B cell (primary cell): ENCODE results near the gene NPW. TPM values are rescaled to one million over a fixed set of nuclear protein-coding genes. Genes with fewer than 3 reads are reported as not detected.

Experiments
- ATAC-seq: fragments of 200-7000 bp; cut with Tn5 transposase; one replicate; pipeline ENCODE4 v1.10.0; 2021; ENCODE audit warnings: low read depth, mild to moderate bottlenecking, moderate number of reproducible peaks, moderate library complexity
- CTCF ChIA-PET: fragments of 350-600 bp; sonication (Branson Sonifier 250); formaldehyde crosslinking; loops from one replicate; lab custom pipeline; 2021; ENCODE audit warnings: antibody characterized with exemption, inconsistent platforms; lab: Charles Lee
- POLR2A ChIA-PET: fragments of 350-600 bp; sonication (Branson Sonifier 250); formaldehyde crosslinking; loops from one replicate; lab custom pipeline; 2021; ENCODE audit warnings: antibody characterized with exemption; lab: Charles Lee
- DNase-seq: peaks from one replicate; pipeline ENCODE4 v3.0.0; 2013
- H2AFZ ChIP-seq: 2 replicates; pipeline ENCODE4 v1.6.1; 2012; ENCODE audit warnings: mild to moderate bottlenecking, low read depth, low read length; ENCODE audit not compliant: insufficient read depth, poor library complexity, severe bottlenecking
- H3K27ac ChIP-seq, 2 donors: 1 replicate in 1 of 2; 2 replicates in 1 of 2; pipeline ENCODE4 v1.5.1; 2012 to 2013; ENCODE audit warnings: low read length in 2 of 2, mild to moderate bottlenecking in 2 of 2, moderate library complexity in 1 of 2
- H3K27me3 ChIP-seq, 4 experiments: fragments of 200-600 bp in 1 of 4; sonication (generic) in 1 of 4; replicated peaks in 1 of 4; 1 replicate in 2 of 4; 2 replicates in 2 of 4; pipeline versions ENCODE4 v1.6.1 to v1.7.0; 2013 to 2016; ENCODE audit warnings: low read length in 3 of 4, mild to moderate bottlenecking in 2 of 4, mixed read lengths in 1 of 4, moderate library complexity in 1 of 4; ENCODE audit not compliant: insufficient read depth in 4 of 4, control insufficient read depth in 3 of 4; ENCODE audit errors: control extremely low read depth in 1 of 4
- H3K36me3 ChIP-seq, 2 experiments: replicated peaks in 1 of 2; 1 replicate in 1 of 2; 2 replicates in 1 of 2; pipeline versions ENCODE4 v1.6.1 to v1.7.1; 2013; ENCODE audit warnings: low read length in 1 of 2; ENCODE audit not compliant: insufficient read depth in 2 of 2, control insufficient read depth in 1 of 2; ENCODE audit errors: control extremely low read depth in 1 of 2, extremely low read depth in 1 of 2
- H3K4me1 ChIP-seq, 2 donors: fragments of 200-600 bp in 1 of 2; sonication (generic) in 1 of 2; 1 replicate in 1 of 2; 2 replicates in 1 of 2; pipeline versions ENCODE4 v1.5.1 to v1.6.1; 2013 to 2017; ENCODE audit warnings: low read length in 2 of 2; ENCODE audit not compliant: control insufficient read depth in 2 of 2, insufficient read depth in 2 of 2
- H3K4me2 ChIP-seq: replicated peaks from 2 replicates; pipeline ENCODE3; 2012; ENCODE audit warnings: mild to moderate bottlenecking, low read depth, low read length; ENCODE audit not compliant: poor library complexity, severe bottlenecking
- H3K4me3 ChIP-seq, 5 experiments: fragments of 200-600 bp in 1 of 5; sonication (generic) in 1 of 5; 1 replicate in 3 of 5; 2 replicates in 2 of 5; pipeline versions ENCODE4 v1.5.1 to v1.7.0; 2011 to 2016; ENCODE audit warnings: low read length in 4 of 5, mild to moderate bottlenecking in 4 of 5, low read depth in 2 of 5, control low read depth in 1 of 5, moderate library complexity in 1 of 5; ENCODE audit not compliant: insufficient read depth in 1 of 5; ENCODE audit errors: control extremely low read depth in 1 of 5, extremely low read depth in 1 of 5
- H3K79me2 ChIP-seq: fragments of 200-600 bp; sonication (generic); one replicate; pipeline ENCODE4 v1.6.0; 2016; ENCODE audit warnings: low read length; ENCODE audit not compliant: control insufficient read depth, insufficient read depth
- H3K9ac ChIP-seq: fragments of 200-600 bp; sonication (generic); 2 replicates; pipeline ENCODE4 v1.6.1; 2017; ENCODE audit warnings: mild to moderate bottlenecking, low read length, moderate library complexity
- H3K9me3 ChIP-seq, 3 donors: one replicate each; pipeline versions ENCODE4 v1.6.1 to v1.7.1; 2013; ENCODE audit warnings: low read length in 2 of 3; ENCODE audit not compliant: control insufficient read depth in 2 of 3, insufficient read depth in 1 of 3; ENCODE audit errors: control extremely low read depth in 1 of 3
- H4K20me1 ChIP-seq: 2 replicates; pipeline ENCODE4 v1.6.0; 2012; ENCODE audit warnings: mild to moderate bottlenecking, low read length; ENCODE audit not compliant: insufficient read depth, control insufficient read depth, poor library complexity, severe bottlenecking
- H3K27ac Mint-ChIP-seq: one replicate; pipeline ENCODE4 v1.8.0; 2021; ENCODE audit warnings: mixed read lengths
- H3K27me3 Mint-ChIP-seq: one replicate; pipeline ENCODE4 v1.8.0; 2021; ENCODE audit warnings: mixed read lengths
- H3K4me1 Mint-ChIP-seq: one replicate; pipeline ENCODE4 v1.8.0; 2021; ENCODE audit warnings: mixed read lengths
- H3K4me3 Mint-ChIP-seq: one replicate; pipeline ENCODE4 v1.8.0; 2021; ENCODE audit warnings: mixed read lengths
- H3K9me3 Mint-ChIP-seq: one replicate; pipeline ENCODE4 v1.8.0; 2022; ENCODE audit warnings: mixed read lengths; ENCODE audit not compliant: insufficient read depth
- CTCF ChIP-seq: fragments of 200-600 bp; IDR thresholded peaks from one replicate; pipeline ENCODE4 v1.8.0; 2022; ENCODE audit warnings: antibody characterized with exemption, mild to moderate bottlenecking
- EZH2 ChIP-seq: IDR thresholded peaks from 2 replicates; pipeline ENCODE4 v1.6.1; 2012; ENCODE audit warnings: borderline replicate concordance, low read depth, mild to moderate bottlenecking, moderate library complexity, low read length; ENCODE audit not compliant: insufficient read depth, poor library complexity, severe bottlenecking
- WGBS: methylation state at CpG from one replicate; pipeline ENCODE4 v1.1.5; 2013; ENCODE audit warnings: missing lambda C conversion rate; ENCODE audit not compliant: insufficient coverage; 5-methylcytosine and 5-hydroxymethylcytosine counted together
- intact Hi-C: fragments of 100-400 bp; cut with micrococcal nuclease; formaldehyde crosslinking; loops from one replicate; pipeline ENCODE4 v1.10.0; 2022
- polyA plus RNA-seq: library from polyadenylated mRNA; depleted of rRNA; stranded (reverse); fragments of >200 nt; gene quantifications from 2 replicates; pipeline ENCODE4 v1.2.3, GENCODE V29; 2012
- total RNA-seq, 2 donors: library from RNA; stranded (reverse); fragments of 120-200 nt in 1 of 2; gene quantifications; 1 replicate in 1 of 2; 2 replicates in 1 of 2; pipeline versions ENCODE4 v1.2.3 to v1.2.4, GENCODE V29; 2013 to 2022

NPW gene
- total and polyA plus RNA-seq, 2 donors (not counting 1 experiment from before 2014, with no cell fraction given): 0.13 to 1.7 TPM

GRCh38 chr16:1973461-1974156 lies 46.0 kb upstream of the NPW start:
- Histone ChIP-seq H3K4me3 (no peak overlapping the region), H3K4me1 (peaks cover 9 to 19% of the 10 kb centered on the region in 2 donors), H2AFZ (no peak overlapping the region), H3K27ac (no peak overlapping the region), H3K36me3 (peaks cover 0 to 41% of the 10 kb centered on the region in 2 experiments), H3K9me3 (peaks cover 0 to 3% (median 0%) of the 10 kb centered on the region in 3 donors), H3K27me3 (peaks cover 0 to 25% (median 1%) of the 10 kb centered on the region in 4 experiments), H3K79me2 (peaks cover 40% of the 10 kb centered on the region), H3K9ac (no peak overlapping the region), H4K20me1 (peaks cover 48% of the 10 kb centered on the region), H3K4me2 (no peak overlapping the region)
- TF ChIP-seq EZH2: no peak
- no peak for TF ChIP-seq CTCF
- Mint-ChIP-seq H3K9me3 (no peaks in the 10 kb centered on the region), H3K27me3 (no peaks in the 10 kb centered on the region), H3K4me1 (peaks cover 21% of the 10 kb centered on the region), H3K27ac (no peak overlapping the region), H3K4me3 (peak overlapping the region; percentile 47)
- CTCF ChIA-PET: interaction anchor here (1.4 kb wide), 1 partner anchor 11 kb away, joined by 4 read pairs; the partner anchor contains the start of gene GFER
- ATAC-seq (no peak), DNase-seq (no peak)
- POLR2A ChIA-PET: interaction anchor here (1.1 kb wide), 1 partner anchor 9 kb away, joined by 4 read pairs; the partner anchor contains the start of gene RPS2
- intact Hi-C loops: loop anchor here (5.0 kb wide), 1 partner anchor 266 kb away; the partner anchor contains the start of gene MAPK8IP3
- WGBS: 97% methylated on average over 13 of the region's 16 CpGs
